GM23248 (cell line): ENCODE data around the gene SPTB.

Experiments
- EZH2 ChIP-seq: fragments of 200-600 bp; sonication (generic); IDR thresholded peaks from 2 replicates; pipeline ENCODE4 v1.6.1; 2018; ENCODE audit warnings: antibody characterized with exemption, mild to moderate bottlenecking; ENCODE audit not compliant: insufficient read depth, poor library complexity, severe bottlenecking
- EZH2phosphoT487 ChIP-seq: fragments of 200-600 bp; sonication (generic); IDR thresholded peaks from 2 replicates; pipeline ENCODE4 v1.6.1; 2018; ENCODE audit warnings: antibody characterized with exemption, moderate library complexity, mild to moderate bottlenecking, low read depth; ENCODE audit not compliant: insufficient read depth

- TF ChIP-seq EZH2 (no peak), EZH2phosphoT487 (no peak)
Measured at GRCh38 chr14:64795211-64795610, 84.5 kb downstream of the SPTB start.
